Measurements from ENCODE around the gene UNC80.

Gene UNC80

DNA sequence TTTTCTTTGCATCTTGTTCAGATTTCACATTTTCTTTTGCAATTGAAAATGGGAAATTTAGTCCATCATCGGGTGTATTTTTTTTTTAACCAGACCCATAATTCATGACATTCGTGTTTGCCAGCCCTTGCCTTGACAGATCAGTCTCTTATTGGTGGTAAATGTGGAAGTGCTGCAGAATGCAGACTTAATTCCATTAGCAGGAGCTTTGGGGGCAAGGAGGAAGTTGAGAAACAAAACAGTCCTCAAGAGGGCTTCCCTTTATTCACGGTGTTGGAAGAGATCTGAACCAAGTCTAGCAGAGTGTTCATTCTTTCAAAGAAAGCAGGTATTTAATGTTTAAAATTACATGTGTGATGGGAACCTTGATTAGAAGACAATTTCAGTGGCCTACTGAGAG, 214.2 kb downstream of the UNC80 start:
- no peak for TF ChIP-seq CTCF (IDR thresholded peaks at IDR 0.05; ENCODE audit: low read depth, low read length, missing control alignments)
- Histone ChIP-seq H3K27me3 (replicated peaks) (no peaks in the 10 kb centered on the region), H3K27ac (no peak overlapping the region), H3K4me3 (ENCODE audit: low read depth, low read length) (no peak overlapping the region), H3K36me3 (replicated peaks) (no peaks in the 10 kb centered on the region)
- no peak for DNase-seq
- in situ Hi-C loops (cut with HindIII; ENCODE audit: low pct_ligation_motif_present, low sequenced_read_pairs) = no loop called here

GRCh38 chr2:209986415-209986814, 214.8 kb downstream of the UNC80 start:
- DNase-seq = no peak
- TF ChIP-seq CTCF (IDR thresholded peaks at IDR 0.05; ENCODE audit: low read depth, low read length, missing control alignments) = no peak
- no peaks in the 10 kb centered on the region for H3K36me3 ChIP-seq (replicated peaks)
- in situ Hi-C loops (cut with HindIII; ENCODE audit: low pct_ligation_motif_present, low sequenced_read_pairs) = no loop called here
- no peak overlapping the region for H3K4me3 ChIP-seq (ENCODE audit: low read depth, low read length)
- no peak overlapping the region for H3K27ac ChIP-seq
- no peaks in the 10 kb centered on the region for H3K27me3 ChIP-seq (replicated peaks)

DNA sequence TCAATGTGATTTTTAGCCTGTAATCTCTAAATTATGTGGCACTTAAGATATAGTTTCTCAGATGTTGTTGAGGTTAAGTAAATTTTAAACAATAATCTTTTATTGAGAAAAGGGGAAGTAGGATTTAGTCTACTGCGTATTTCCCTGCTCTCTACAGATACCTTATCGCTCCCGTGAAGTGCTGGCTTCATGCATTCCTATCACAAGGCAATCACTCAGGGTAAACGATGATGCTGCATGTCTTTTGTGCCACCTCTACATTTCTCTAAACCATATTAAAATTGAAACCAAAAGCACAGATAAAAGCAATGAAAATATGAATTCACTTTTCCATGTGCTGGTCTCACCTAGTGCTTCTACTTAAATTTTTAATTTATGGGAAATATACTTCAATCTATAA, 216.4 kb downstream of the UNC80 start:
- in situ Hi-C loops (cut with HindIII; ENCODE audit: low pct_ligation_motif_present, low sequenced_read_pairs) = no loop called here
- DNase-seq = no peak

DNA sequence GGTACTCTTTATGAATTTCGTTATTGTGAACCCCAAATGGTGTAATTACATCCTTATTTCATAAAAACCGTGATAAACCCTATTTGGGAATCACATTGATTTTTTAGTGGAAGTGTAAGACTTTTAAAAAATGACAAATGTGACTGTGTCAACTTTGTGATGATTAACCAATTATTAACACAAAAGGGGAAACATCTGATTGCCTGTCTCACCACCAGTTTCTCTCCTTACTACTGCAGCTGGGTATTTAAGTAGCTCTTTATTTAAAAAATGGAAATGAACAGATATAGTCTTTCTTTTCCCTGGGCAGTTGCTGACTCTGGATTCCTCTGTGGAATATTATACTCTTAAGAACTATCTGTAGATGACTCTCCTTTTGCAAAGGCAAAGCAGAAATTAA, 219.2 kb downstream of the UNC80 start:
- DNase-seq = no peak
- Histone ChIP-seq H3K36me3 (replicated peaks) (no peaks in the 10 kb centered on the region), H3K27me3 (replicated peaks) (no peaks in the 10 kb centered on the region), H3K27ac (no peak overlapping the region), H3K4me3 (ENCODE audit: low read depth, low read length) (no peak overlapping the region)
- in situ Hi-C loops (cut with HindIII; ENCODE audit: low pct_ligation_motif_present, low sequenced_read_pairs) = no loop called here
- no peak for TF ChIP-seq CTCF (IDR thresholded peaks at IDR 0.05; ENCODE audit: low read depth, low read length, missing control alignments)

More for the DNA sequence above, 216.4 kb downstream of the UNC80 start:
- Histone ChIP-seq H3K27me3 (replicated peaks) (no peaks in the 10 kb centered on the region), H3K36me3 (replicated peaks) (no peaks in the 10 kb centered on the region), H3K4me3 (ENCODE audit: low read depth, low read length) (no peak overlapping the region), H3K27ac (no peak overlapping the region)
- TF ChIP-seq CTCF (IDR thresholded peaks at IDR 0.05; ENCODE audit: low read depth, low read length, missing control alignments) = no peak

DNA sequence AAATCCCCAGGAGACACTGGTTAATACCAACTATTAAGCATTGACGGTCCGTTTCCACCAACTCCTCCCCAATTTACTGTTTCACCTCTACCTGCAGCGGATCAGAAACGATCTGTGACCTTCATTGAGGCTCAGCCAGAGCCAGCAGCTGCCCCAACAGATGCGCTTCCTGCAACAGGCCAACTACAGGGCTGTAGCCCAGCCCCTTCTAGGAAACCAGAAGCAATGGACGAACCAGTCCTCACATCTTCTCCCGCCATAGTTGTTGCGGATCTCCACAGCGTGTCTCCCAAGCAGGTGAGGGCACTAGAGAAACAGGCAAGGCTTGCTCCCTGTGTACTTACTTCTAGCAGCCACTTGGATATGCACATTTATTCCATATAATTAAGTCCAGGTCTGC, 222.3 kb downstream of the UNC80 start:
- in situ Hi-C loops (cut with HindIII; ENCODE audit: low pct_ligation_motif_present, low sequenced_read_pairs) = no loop called here
- no peaks in the 10 kb centered on the region for H3K27me3 ChIP-seq (replicated peaks)
- H3K4me3 ChIP-seq (ENCODE audit: low read depth, low read length) = no peak overlapping the region
- no peak for TF ChIP-seq CTCF (IDR thresholded peaks at IDR 0.05; ENCODE audit: low read depth, low read length, missing control alignments)
- H3K36me3 ChIP-seq (replicated peaks) = no peaks in the 10 kb centered on the region
- no peak overlapping the region for H3K27ac ChIP-seq
- no peak for DNase-seq

GRCh38 chr2:209998596-209998995, 227.0 kb downstream of the UNC80 start:
- DNase-seq = no peak
- H3K27ac ChIP-seq = no peak overlapping the region
- no peaks in the 10 kb centered on the region for H3K36me3 ChIP-seq (replicated peaks)
- no peak for TF ChIP-seq CTCF (IDR thresholded peaks at IDR 0.05; ENCODE audit: low read depth, low read length, missing control alignments)
- no peaks in the 10 kb centered on the region for H3K27me3 ChIP-seq (replicated peaks)
- in situ Hi-C loops (cut with HindIII; ENCODE audit: low pct_ligation_motif_present, low sequenced_read_pairs) = no loop called here
- H3K4me3 ChIP-seq (ENCODE audit: low read depth, low read length) = no peak overlapping the region

Measured in brain microvascular endothelial cell (primary cell).